DMS114 treated with DMSO at 0.1 percent for 48 hours (cell line): ENCODE results near the gene HCRTR2.

Source experiments
- DNase-seq: peaks from one replicate; lab custom pipeline; 2025; ENCODE audit not compliant: unreplicated experiment; lab: John Stamatoyannopoulos, UW

The HCRTR2 gene

DNA sequence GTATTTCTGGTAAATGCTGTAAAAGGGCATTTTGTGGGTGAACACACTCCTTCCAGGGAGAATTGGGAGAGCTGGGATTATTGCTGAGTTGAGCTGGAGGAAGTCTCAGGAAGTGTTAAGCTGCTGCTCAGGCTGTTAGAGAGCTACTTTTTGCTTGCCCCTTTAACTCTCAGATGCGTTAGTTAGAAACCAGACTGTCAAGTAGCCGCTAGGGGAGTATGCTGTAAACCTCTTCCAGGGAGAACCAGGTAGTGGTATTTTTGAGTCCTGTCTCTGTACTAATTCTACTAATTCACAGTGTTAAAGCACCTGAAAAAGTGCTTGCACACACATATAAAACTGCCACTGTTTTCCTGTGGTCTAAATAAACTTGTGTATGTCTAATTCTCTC lies 146.4 kb downstream of the HCRTR2 start:
- no peak for DNase-seq

DNA sequence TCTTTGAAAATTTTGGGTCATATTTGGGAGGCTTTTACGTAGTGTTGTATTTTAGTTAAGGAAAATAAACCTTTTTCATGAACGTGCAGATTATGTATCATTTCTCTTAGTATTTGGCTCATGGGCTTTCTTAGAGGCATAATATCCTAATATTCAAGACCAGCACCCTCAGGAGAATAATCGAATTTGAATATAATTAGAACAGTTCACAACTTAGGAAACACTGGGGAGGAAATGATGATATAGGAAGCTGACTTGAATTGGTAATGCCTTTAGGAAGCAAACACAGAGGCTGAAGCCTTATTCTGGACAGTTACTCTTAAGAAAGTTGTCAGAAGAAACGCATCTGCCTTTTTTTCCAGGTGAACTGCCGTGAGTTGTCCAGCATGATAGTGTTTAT lies 152.9 kb downstream of the HCRTR2 start, which contains the start of gene GFRAL:
GFRAL (plus strand) TSS at position 301 of the 400 bp plus-strand sequence; CDS start at position 387, 86 bp downstream.
- DNase-seq, result no peak
